Measurements from ENCODE around the gene CYP24A1. TPM values are rescaled to one million over a fixed set of nuclear protein-coding genes. Genes with fewer than 3 reads are reported as not detected.

The CYP24A1 gene
- total and polyA plus RNA-seq, 2 experiments from 2014 or later = not detected

- no peak overlapping the region for H3K27ac ChIP-seq
- H3K4me3 ChIP-seq = no peak overlapping the region
- no peaks in the 10 kb centered on the region for H3K27me3 ChIP-seq
- peak in 1 of 2 donors; percentile 7 for DNase-seq (ENCODE audit: low read depth in 1 of 2, low spot score in 1 of 2)
- no peaks in the 10 kb centered on the region for H3K9me3 ChIP-seq (ENCODE audit: low read depth)
- no peaks in the 10 kb centered on the region for H3K4me1 ChIP-seq (ENCODE audit: low read depth)
- H3K36me3 ChIP-seq = no peaks in the 10 kb centered on the region
- TF ChIP-seq, protein P1, sequence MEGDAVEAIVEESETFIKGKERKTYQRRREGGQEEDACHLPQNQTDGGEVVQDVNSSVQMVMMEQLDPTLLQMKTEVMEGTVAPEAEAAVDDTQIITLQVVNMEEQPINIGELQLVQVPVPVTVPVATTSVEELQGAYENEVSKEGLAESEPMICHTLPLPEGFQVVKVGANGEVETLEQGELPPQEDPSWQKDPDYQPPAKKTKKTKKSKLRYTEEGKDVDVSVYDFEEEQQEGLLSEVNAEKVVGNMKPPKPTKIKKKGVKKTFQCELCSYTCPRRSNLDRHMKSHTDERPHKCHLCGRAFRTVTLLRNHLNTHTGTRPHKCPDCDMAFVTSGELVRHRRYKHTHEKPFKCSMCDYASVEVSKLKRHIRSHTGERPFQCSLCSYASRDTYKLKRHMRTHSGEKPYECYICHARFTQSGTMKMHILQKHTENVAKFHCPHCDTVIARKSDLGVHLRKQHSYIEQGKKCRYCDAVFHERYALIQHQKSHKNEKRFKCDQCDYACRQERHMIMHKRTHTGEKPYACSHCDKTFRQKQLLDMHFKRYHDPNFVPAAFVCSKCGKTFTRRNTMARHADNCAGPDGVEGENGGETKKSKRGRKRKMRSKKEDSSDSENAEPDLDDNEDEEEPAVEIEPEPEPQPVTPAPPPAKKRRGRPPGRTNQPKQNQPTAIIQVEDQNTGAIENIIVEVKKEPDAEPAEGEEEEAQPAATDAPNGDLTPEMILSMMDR (IDR thresholded peaks at IDR 0.05; ENCODE audit: low read depth, low read length) = no peak
Observed at GRCh38 chr20:54148947-54149764, 24.6 kb downstream of the CYP24A1 start.

GRCh38 chr20:54146672-54147071, 27.1 kb downstream of the CYP24A1 start:
- TF ChIP-seq, protein P1 (IDR thresholded peaks at IDR 0.05; ENCODE audit: low read depth, low read length) = no peak
- no peak overlapping the region for H3K4me3 ChIP-seq
- no peaks in the 10 kb centered on the region for H3K4me1 ChIP-seq (ENCODE audit: low read depth)
- no peaks in the 10 kb centered on the region for H3K9me3 ChIP-seq (ENCODE audit: low read depth)
- DNase-seq (ENCODE audit: low read depth in 1 of 2, low spot score in 1 of 2) = no peak
- no peaks in the 10 kb centered on the region for H3K27me3 ChIP-seq
- H3K27ac ChIP-seq = no peak overlapping the region
- no peaks in the 10 kb centered on the region for H3K36me3 ChIP-seq

- Histone ChIP-seq H3K4me3 (no peak overlapping the region), H3K36me3 (no peaks in the 10 kb centered on the region), H3K9me3 (ENCODE audit: low read depth) (no peaks in the 10 kb centered on the region), H3K27ac (no peak overlapping the region), H3K27me3 (no peaks in the 10 kb centered on the region), H3K4me1 (ENCODE audit: low read depth) (no peaks in the 10 kb centered on the region)
- DNase-seq (ENCODE audit: low read depth in 1 of 2, low spot score in 1 of 2) = no peak
- TF ChIP-seq, protein P1 (IDR thresholded peaks at IDR 0.05; ENCODE audit: low read depth, low read length) = no peak
Observed at GRCh38 chr20:54144847-54145414, 28.9 kb downstream of the CYP24A1 start.

DNA sequence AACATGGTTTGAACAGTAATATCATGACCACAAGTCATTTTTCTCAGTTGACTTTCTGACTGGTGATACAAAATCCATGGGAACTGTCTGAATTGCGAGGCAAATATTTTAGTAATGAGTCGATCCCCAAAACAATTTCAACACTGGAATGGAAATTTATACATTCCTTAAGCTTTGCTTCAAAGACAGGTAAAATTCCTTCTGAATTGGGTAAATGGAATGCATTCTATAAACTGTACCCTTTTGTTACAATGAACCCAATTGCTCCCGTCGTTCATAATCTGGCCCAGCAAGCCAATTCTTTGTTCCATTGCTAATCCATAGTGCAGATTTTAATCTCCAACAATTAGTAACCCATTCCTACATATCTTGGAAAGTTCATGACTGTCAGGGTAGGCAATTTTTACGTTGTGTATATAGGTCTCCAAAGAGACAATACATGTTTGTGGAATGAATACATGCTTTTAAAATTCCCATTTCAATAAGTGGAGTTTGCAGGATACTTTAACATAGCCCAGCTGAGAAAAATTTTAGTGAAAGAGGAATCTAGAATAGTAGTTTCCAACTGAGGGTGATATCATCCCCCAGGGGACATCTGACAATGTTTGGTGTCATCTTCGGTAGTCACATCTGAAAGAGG, 32.7 kb downstream of the CYP24A1 start:
- no peaks in the 10 kb centered on the region for H3K27me3 ChIP-seq
- DNase-seq (ENCODE audit: low read depth in 1 of 2, low spot score in 1 of 2) = peak in 1 of 2 donors; percentile 60
- H3K9me3 ChIP-seq (ENCODE audit: low read depth) = no peaks in the 10 kb centered on the region
- TF ChIP-seq, protein P1 (IDR thresholded peaks at IDR 0.05; ENCODE audit: low read depth, low read length) = no peak
- H3K27ac ChIP-seq = no peak overlapping the region
- H3K4me3 ChIP-seq = no peak overlapping the region
- no peaks in the 10 kb centered on the region for H3K4me1 ChIP-seq (ENCODE audit: low read depth)
- no peaks in the 10 kb centered on the region for H3K36me3 ChIP-seq

- H3K36me3 ChIP-seq = no peaks in the 10 kb centered on the region
- TF ChIP-seq, protein P1 (IDR thresholded peaks at IDR 0.05; ENCODE audit: low read depth, low read length) = no peak
- no peaks in the 10 kb centered on the region for H3K9me3 ChIP-seq (ENCODE audit: low read depth)
- no peaks in the 10 kb centered on the region for H3K4me1 ChIP-seq (ENCODE audit: low read depth)
- H3K27me3 ChIP-seq = no peaks in the 10 kb centered on the region
- no peak for DNase-seq (ENCODE audit: low read depth in 1 of 2, low spot score in 1 of 2)
- H3K4me3 ChIP-seq = no peak overlapping the region
- H3K27ac ChIP-seq = no peak overlapping the region
Observed at GRCh38 chr20:54140486-54140885, 33.3 kb downstream of the CYP24A1 start.
